HEK293 (cell line): ENCODE measurements around the gene DRD4.

ENCODE experiments used
- CTCF ChIA-PET: fragments of 350-600 bp; formaldehyde crosslinking; extraction: SDS; loops from one replicate; lab custom pipeline; 2021; ENCODE audit warnings: antibody characterized with exemption; lab: Yijun Ruan, JAX
- POLR2A ChIA-PET: fragments of 300-600 bp; formaldehyde crosslinking; extraction: SDS; loops from one replicate; lab custom pipeline; 2020; ENCODE audit warnings: antibody characterized with exemption, inconsistent platforms; lab: Yijun Ruan, JAX
- H3K27ac ChIP-seq: fragments of 200-500 bp; sonication (Bioruptor generic); 2 replicates; pipeline ENCODE4 v1.5.1; 2014; ENCODE audit warnings: low read depth, low read length, control low read depth, inconsistent platforms; ENCODE audit errors: extremely low read depth
- H3K36me3 ChIP-seq, 2 experiments: fragments of 200-500 bp in 1 of 2; sonication (Bioruptor generic) in 1 of 2; 1 replicate in 1 of 2; 2 replicates in 1 of 2; pipeline ENCODE4 v1.5.1; 2014 to 2017; ENCODE audit warnings: inconsistent platforms in 2 of 2, low read length in 2 of 2; ENCODE audit not compliant: control insufficient read depth in 2 of 2, insufficient read depth in 1 of 2
- H3K4me1 ChIP-seq: fragments of 200-500 bp; sonication (Bioruptor generic); 2 replicates; pipeline ENCODE4 v1.5.1; 2014; ENCODE audit warnings: mild to moderate bottlenecking, low read length, inconsistent platforms; ENCODE audit not compliant: control insufficient read depth, insufficient read depth
- H3K4me3 ChIP-seq: 2 replicates; pipeline ENCODE4 v1.5.1; 2011; ENCODE audit warnings: low read depth, mild to moderate bottlenecking, control low read depth, low read length, moderate library complexity
- H3K9me3 ChIP-seq: fragments of 200-500 bp; sonication (Bioruptor generic); 2 replicates; pipeline ENCODE4 v1.5.1; 2014; ENCODE audit warnings: low read depth, low read length, inconsistent platforms; ENCODE audit not compliant: control insufficient read depth, insufficient read depth
- GLIS1 ChIP-seq: fragments of 450-650 bp; formaldehyde crosslinking; IDR thresholded peaks from 2 replicates; pipeline ENCODE4 v1.5.1; 2016; ENCODE audit warnings: missing biosample characterization, missing genetic modification characterization
- KLF1 ChIP-seq: fragments of 450-650 bp; formaldehyde crosslinking; IDR thresholded peaks from 2 replicates; pipeline ENCODE4 v1.5.1; 2016; ENCODE audit warnings: missing biosample characterization, missing genetic modification characterization
- ZFP3 ChIP-seq: fragments of 450-650 bp; formaldehyde crosslinking; IDR thresholded peaks from 2 replicates; pipeline ENCODE4 v1.5.1; 2016; ENCODE audit warnings: low read depth, missing biosample characterization, missing genetic modification characterization
- ZFP69B ChIP-seq: fragments of 450-650 bp; formaldehyde crosslinking; IDR thresholded peaks from 2 replicates; pipeline ENCODE4 v1.5.1; 2016; ENCODE audit warnings: missing biosample characterization, missing genetic modification characterization
- ZNF112 ChIP-seq: fragments of 450-650 bp; formaldehyde crosslinking; IDR thresholded peaks from 2 replicates; pipeline ENCODE4 v1.5.0; 2017; ENCODE audit warnings: missing biosample characterization, missing genetic modification characterization
- ZNF121 ChIP-seq: fragments of 450-650 bp; formaldehyde crosslinking; IDR thresholded peaks from 2 replicates; pipeline ENCODE4 v1.5.1; 2016; ENCODE audit warnings: missing biosample characterization, missing genetic modification characterization
- ZNF132 ChIP-seq: fragments of 450-650 bp; formaldehyde crosslinking; IDR thresholded peaks from 2 replicates; pipeline ENCODE4 v1.5.1; 2017; ENCODE audit warnings: missing biosample characterization, missing genetic modification characterization, borderline replicate concordance
- ZNF155 ChIP-seq: fragments of 450-650 bp; formaldehyde crosslinking; IDR thresholded peaks from 2 replicates; pipeline ENCODE4 v1.5.1; 2016; ENCODE audit warnings: missing biosample characterization, missing genetic modification characterization
- ZNF174 ChIP-seq: fragments of 450-650 bp; formaldehyde crosslinking; IDR thresholded peaks from 2 replicates; pipeline ENCODE4 v1.5.0; 2017; ENCODE audit warnings: missing biosample characterization, mild to moderate bottlenecking, missing genetic modification characterization
- ZNF214 ChIP-seq: fragments of 450-650 bp; formaldehyde crosslinking; IDR thresholded peaks from 2 replicates; pipeline ENCODE4 v1.5.1; 2017; ENCODE audit warnings: missing biosample characterization, mild to moderate bottlenecking, missing genetic modification characterization, borderline replicate concordance
- ZNF280D ChIP-seq: fragments of 450-650 bp; formaldehyde crosslinking; IDR thresholded peaks from 2 replicates; pipeline ENCODE4 v1.5.1; 2016; ENCODE audit warnings: missing biosample characterization, missing genetic modification characterization
- ZNF398 ChIP-seq: fragments of 450-650 bp; formaldehyde crosslinking; IDR thresholded peaks from 2 replicates; pipeline ENCODE4 v1.5.1; 2017; ENCODE audit warnings: missing biosample characterization, missing genetic modification characterization
- ZNF518A ChIP-seq: fragments of 450-650 bp; formaldehyde crosslinking; conservative IDR thresholded peaks from 2 replicates; pipeline ENCODE4 v1.5.1; 2016; ENCODE audit warnings: low read depth, missing biosample characterization, missing genetic modification characterization
- ZNF530 ChIP-seq: fragments of 450-650 bp; formaldehyde crosslinking; IDR thresholded peaks from 2 replicates; pipeline ENCODE4 v1.5.1; 2016; ENCODE audit warnings: low read depth, missing biosample characterization, missing genetic modification characterization
- ZNF670 ChIP-seq: fragments of 450-650 bp; formaldehyde crosslinking; IDR thresholded peaks from 2 replicates; pipeline ENCODE4 v1.5.1; 2016; ENCODE audit warnings: missing biosample characterization, missing genetic modification characterization, low read depth
- ZNF677 ChIP-seq: fragments of 450-650 bp; IDR thresholded peaks from 2 replicates; pipeline ENCODE4 v1.5.0; 2018; ENCODE audit warnings: missing biosample characterization, mild to moderate bottlenecking, missing genetic modification characterization, moderate library complexity
- ZNF747 ChIP-seq: fragments of 450-650 bp; formaldehyde crosslinking; IDR thresholded peaks from 2 replicates; pipeline ENCODE4 v1.5.1; 2016; ENCODE audit warnings: missing biosample characterization, missing genetic modification characterization
- ZNF843 ChIP-seq: fragments of 450-650 bp; formaldehyde crosslinking; IDR thresholded peaks from 2 replicates; pipeline ENCODE4 v1.5.1; 2016; ENCODE audit warnings: missing biosample characterization, missing genetic modification characterization

The DRD4 gene

GRCh38 chr11:609341-609811 lies 27.7 kb upstream of the DRD4 start (continued):
- no peak for TF ChIP-seq ZNF280D (tag by site-specific recombination)
- no peak for TF ChIP-seq GLIS1
- TF ChIP-seq ZNF132: no peak
- TF ChIP-seq ZNF843 (tag by site-specific recombination): no peak
- no peak for TF ChIP-seq ZNF518A (tag by site-specific recombination)
- no peak for TF ChIP-seq ZFP3 (tag by site-specific recombination)
- no peak for TF ChIP-seq ZNF121 (tag by site-specific recombination)
- TF ChIP-seq ZNF747: no peak
- TF ChIP-seq ZNF670: no peak

- Histone ChIP-seq H3K4me3 (no peak overlapping the region), H3K36me3 (peaks cover 0 to 92% of the 10 kb centered on the region in 2 experiments; a peak in 1 of 3 replicates), H3K27ac (no peak overlapping the region), H3K9me3 (no peaks in the 10 kb centered on the region), H3K4me1 (no peaks in the 10 kb centered on the region)
- ChIA-PET POLR2A (no interaction called here), CTCF (interaction anchor here (0.6 kb wide), 1 partner anchor 86 kb away, joined by 3 read pairs; no protein-coding TSS in a partner anchor)
- TF ChIP-seq ZNF155 (no peak), ZNF174 (tag by site-specific recombination) (no peak), KLF1 (no peak), ZFP69B (tag by site-specific recombination) (no peak), ZNF530 (tag by site-specific recombination) (no peak), ZNF677 (tag by site-specific recombination) (no peak), ZNF398 (tag by site-specific recombination) (no peak), ZNF112 (tag by site-specific recombination) (no peak), ZNF214 (no peak)
- TF ChIP-seq, all 188 proteins: peak for 0
Measured at GRCh38 chr11:610146-610801, 26.8 kb upstream of the DRD4 start.
